ENCODE measurements around the gene PTPN1. TPM values are rescaled to one million over a fixed set of nuclear protein-coding genes. Genes with fewer than 3 reads are reported as not detected.

Gene PTPN1
- total and polyA plus RNA-seq, 2 of the 4 experiments (the other 2 are of a cell fraction), result 31.7 to 37.4 TPM

GRCh38 chr20:50547964-50548363 is 37.8 kb downstream of the PTPN1 start:
- ChIA-PET POLR2A (ENCODE audit: unreplicated experiment) (no interaction called here), CTCF (interaction anchor here (0.7 kb wide), 1 partner anchor 14 kb away, joined by 3 read pairs; no protein-coding TSS in a partner anchor)
- H2AK5ac ChIP-seq (ENCODE audit: low read depth, low read length), result 0 out of 2 replicates have a peak overlapping the region, but pooled peaks have one; percentile 74
- no TSS peak for BruUV-seq (replicated peaks)
- H3K4me1 ChIP-seq (ENCODE audit: control insufficient read depth, insufficient read depth, low read length), result peaks cover 15% of the 10 kb centered on the region
- no peak overlapping the region for H3K9ac ChIP-seq (ENCODE audit: low read depth, low read length)
- H3K23ac ChIP-seq (ENCODE audit: low read depth, low read length), result no peak overlapping the region
- peaks cover 54 to 86% of the 10 kb centered on the region in 2 experiments for H3K79me1 ChIP-seq (ENCODE audit: low read depth in 1 of 2, low read length in 2 of 2)
- no peak overlapping the region for H3K27ac ChIP-seq (ENCODE audit: insufficient read depth, low read length)
- H4K91ac ChIP-seq (ENCODE audit: insufficient read depth, low read depth, low read length), result no peak overlapping the region
- no peak overlapping the region for H3K56ac ChIP-seq (ENCODE audit: extremely low read depth, insufficient read depth, low read length)
- H2BK120ac ChIP-seq (ENCODE audit: low read depth, low read length), result no peak overlapping the region
- H4K8ac ChIP-seq (ENCODE audit: low read depth in 2 of 2, low read length in 2 of 2), result peak overlapping the region in 1 of 2 experiments; percentile 41; a peak in 1 of 4 replicates
- H4K20me1 ChIP-seq (ENCODE audit: insufficient read depth, low read length), result peaks cover 23% of the 10 kb centered on the region; the same call in 1 of the 2 replicates
- dilution Hi-C loops (cut with HindIII; ENCODE audit: low sequenced_read_pairs, unreplicated experiment), result no loop called here
- H3K14ac ChIP-seq (replicated peaks; ENCODE audit: low read depth, low read length), result no peak overlapping the region
- H2BK5ac ChIP-seq (ENCODE audit: low read depth, low read length, poor library complexity, severe bottlenecking), result no peak overlapping the region
- no peak overlapping the region for H2AFZ ChIP-seq (replicated peaks; ENCODE audit: low read length, poor library complexity)
- H2AK9ac ChIP-seq (replicated peaks; ENCODE audit: low read depth, low read length, poor library complexity), result no peak overlapping the region
- ATAC-seq (ENCODE audit: low read depth) (no peak), DNase-seq (no peak)
- no peaks in the 10 kb centered on the region for H3K27me3 ChIP-seq (ENCODE audit: control insufficient read depth, insufficient read depth, low read length)
- H4K5ac ChIP-seq (ENCODE audit: low read depth, low read length), result no peak overlapping the region
- H3K4ac ChIP-seq (ENCODE audit: low read depth, low read length), result no peak overlapping the region
- TF ChIP-seq NFE2L2 (IDR thresholded peaks at IDR 0.05; ENCODE audit: low read depth, low read length) (no peak), CEBPB (IDR thresholded peaks at IDR 0.05; ENCODE audit: low read depth, low read length) (no peak), RFX5 (IDR thresholded peaks at IDR 0.05; ENCODE audit: low read depth, low read length) (no peak)
- intact Hi-C loops (cut with micrococcal nuclease), result no loop called here
- in situ Hi-C loops (cut with MboI; ENCODE audit: low sequenced_read_pairs), result no loop called here
- WGBS, 2 experiments (ENCODE audit: extremely low coverage in 2 of 2, insufficient read length in 1 of 2), result no CpG with 5 or more reads among the region's 6 CpGs
- no peak overlapping the region for H3K18ac ChIP-seq (ENCODE audit: low read depth, low read length)
- H3K9me1 ChIP-seq (ENCODE audit: insufficient read depth, low read length), result peaks cover 35% of the 10 kb centered on the region
- no peaks in the 10 kb centered on the region for H3K9me3 ChIP-seq (ENCODE audit: control insufficient read depth, insufficient read depth, low read length)
- no peak overlapping the region for H3K4me3 ChIP-seq (ENCODE audit: insufficient read depth, low read depth, low read length)
- H2BK15ac ChIP-seq (ENCODE audit: low read depth, low read length), result no peak overlapping the region
- peaks cover 11% of the 10 kb centered on the region for H3K36me3 ChIP-seq (ENCODE audit: control insufficient read depth, insufficient read depth, low read length)
- no peak overlapping the region for H2BK20ac ChIP-seq (ENCODE audit: low read depth, low read length)
- no peak overlapping the region for H3K4me2 ChIP-seq (ENCODE audit: low read depth, low read length)
